ENCODE measurements around the gene CFAP52.

CFAP52 gene

GRCh38 chr17:9568004-9568403, 8.4 kb upstream of the CFAP52 start:
- no peak for DNase-seq (ENCODE audit: low read depth)

GRCh38 chr17:9568957-9569588, 7.4 kb upstream of the CFAP52 start:
- no peak for DNase-seq (ENCODE audit: low read depth)

More at GRCh38 chr17:9568004-9568403, 8.4 kb upstream of the CFAP52 start:
- H3K4me3 ChIP-seq (ENCODE audit: low read length): no peak overlapping the region
- TF ChIP-seq CTCF (IDR thresholded peaks at IDR 0.05; ENCODE audit: insufficient read depth, low read depth, low read length, missing control alignments): no peak

GRCh38 chr17:9571201-9571600, 5.2 kb upstream of the CFAP52 start:
- TF ChIP-seq CTCF (IDR thresholded peaks at IDR 0.05; ENCODE audit: insufficient read depth, low read depth, low read length, missing control alignments): no peak
- peak; percentile 15 for DNase-seq (ENCODE audit: low read depth)

More at GRCh38 chr17:9568957-9569588, 7.4 kb upstream of the CFAP52 start:
- no peak overlapping the region for H3K4me3 ChIP-seq (ENCODE audit: low read length)
- no peak for TF ChIP-seq CTCF (IDR thresholded peaks at IDR 0.05; ENCODE audit: insufficient read depth, low read depth, low read length, missing control alignments)

GRCh38 chr17:9575381-9576101, 901 bp upstream of the CFAP52 start, which contains the start of gene STX8:
TSS of gene STX8 (minus strand) at chr17:9575820. CDS start at chr17:9575808, 12 bp downstream.
- peak within 1 kb of the TSS; percentile 86 for H3K4me3 ChIP-seq (ENCODE audit: low read length)
- peak; percentile 90 for DNase-seq (ENCODE audit: low read depth)
- TF ChIP-seq CTCF (IDR thresholded peaks at IDR 0.05; ENCODE audit: insufficient read depth, low read depth, low read length, missing control alignments): no peak

More at GRCh38 chr17:9571201-9571600, 5.2 kb upstream of the CFAP52 start:
- H3K4me3 ChIP-seq (ENCODE audit: low read length): no peak overlapping the region

- TF ChIP-seq CTCF (IDR thresholded peaks at IDR 0.05; ENCODE audit: insufficient read depth, low read depth, low read length, missing control alignments): no peak
- H3K4me3 ChIP-seq (ENCODE audit: low read length): no peak overlapping the region
- DNase-seq (ENCODE audit: low read depth): no peak
These were observed 899 bp downstream of the CFAP52 start for GRCh38 chr17:9577373-9577709.

GRCh38 chr17:9587969-9588656, 11.7 kb downstream of the CFAP52 start:
- no peak overlapping the region for H3K4me3 ChIP-seq (ENCODE audit: low read length)
- TF ChIP-seq CTCF (IDR thresholded peaks at IDR 0.05; ENCODE audit: insufficient read depth, low read depth, low read length, missing control alignments): no peak
- DNase-seq (ENCODE audit: low read depth): no peak

All from epithelial cell of esophagus (primary cell).